GM23338 (cell line): Measurements from ENCODE around the gene POM121L12. TPM values are rescaled to one million over a fixed set of nuclear protein-coding genes. Genes with fewer than 3 reads are reported as not detected.

Experiments used
- ATAC-seq: fragments of 200-7000 bp; cut with Tn5 transposase; 3 replicates; pipeline ENCODE4 v1.9.1; 2020
- DNase-seq: peaks from one replicate; pipeline ENCODE4 v3.0.0-alpha.2; 2015; ENCODE audit warnings: low spot score
- H2AFZ ChIP-seq: fragments of 200-600 bp; sonication (generic); 2 replicates; pipeline ENCODE4 v1.8.0; 2016; ENCODE audit warnings: antibody characterized with exemption, mild to moderate bottlenecking, moderate library complexity
- H3F3A ChIP-seq: fragments of 200-600 bp; sonication (generic); replicated peaks from 2 replicates; pipeline ENCODE4 v1.8.0; 2017; ENCODE audit warnings: antibody characterized with exemption, mixed run types, low read depth
- H3K27ac ChIP-seq: fragments of 200-600 bp; sonication (generic); 2 replicates; pipeline ENCODE4 v1.6.1; 2016; ENCODE audit warnings: low read depth
- H3K27me3 ChIP-seq: fragments of 200-600 bp; sonication (generic); 2 replicates; pipeline ENCODE4 v1.8.0; 2016; ENCODE audit warnings: mild to moderate bottlenecking, mixed run types, moderate library complexity; ENCODE audit not compliant: insufficient read depth
- H3K36me3 ChIP-seq: fragments of 200-600 bp; sonication (generic); 2 replicates; pipeline ENCODE4 v1.8.0; 2016; ENCODE audit warnings: mild to moderate bottlenecking; ENCODE audit not compliant: insufficient read depth
- H3K4me1 ChIP-seq: fragments of 200-600 bp; sonication (generic); 2 replicates; pipeline ENCODE4 v1.8.0; 2016; ENCODE audit warnings: mild to moderate bottlenecking, moderate library complexity; ENCODE audit not compliant: insufficient read depth
- H3K4me2 ChIP-seq: fragments of 200-600 bp; sonication (generic); 2 replicates; pipeline ENCODE4 v1.7.1; 2017; ENCODE audit warnings: mixed run types
- H3K4me3 ChIP-seq: fragments of 200-600 bp; sonication (generic); 2 replicates; pipeline ENCODE4 v1.6.1; 2016; ENCODE audit warnings: mixed run types
- H3K79me2 ChIP-seq: fragments of 200-600 bp; sonication (generic); replicated peaks from 2 replicates; pipeline ENCODE4 v1.8.0; 2017; ENCODE audit warnings: mild to moderate bottlenecking; ENCODE audit not compliant: insufficient read depth
- H3K9me2 ChIP-seq: fragments of 200-600 bp; sonication (generic); 2 replicates; pipeline ENCODE4 v1.8.0; 2017; ENCODE audit not compliant: insufficient read depth
- H4K20me1 ChIP-seq: fragments of 200-600 bp; sonication (generic); replicated peaks from 2 replicates; pipeline ENCODE4 v1.8.0; 2017; ENCODE audit warnings: mild to moderate bottlenecking; ENCODE audit not compliant: insufficient read depth
- H3K27ac Mint-ChIP-seq: 2 replicates; pipeline ENCODE4 v1.8.0; 2020; ENCODE audit warnings: inconsistent platforms, mild to moderate bottlenecking, moderate library complexity, mixed read lengths
- H3K27me3 Mint-ChIP-seq: 3 replicates; pipeline ENCODE4 v1.8.0; 2022; ENCODE audit warnings: low read depth, mild to moderate bottlenecking, moderate library complexity, mixed read lengths, inconsistent platforms; ENCODE audit not compliant: insufficient read depth, poor library complexity
- H3K36me3 Mint-ChIP-seq: 3 replicates; pipeline ENCODE4 v1.8.0; 2021; ENCODE audit warnings: low read depth, mild to moderate bottlenecking, inconsistent platforms, moderate library complexity, mixed read lengths
- H3K4me1 Mint-ChIP-seq: 3 replicates; pipeline ENCODE4 v1.8.0; 2020; ENCODE audit warnings: mild to moderate bottlenecking, inconsistent platforms, mixed read lengths
- H3K4me3 Mint-ChIP-seq: 3 replicates; pipeline ENCODE4 v1.8.0; 2021; ENCODE audit warnings: moderate library complexity, mild to moderate bottlenecking, inconsistent platforms, mixed read lengths
- H3K9me3 Mint-ChIP-seq: 3 replicates; pipeline ENCODE4 v1.8.0; 2020; ENCODE audit warnings: moderate library complexity, mild to moderate bottlenecking, inconsistent platforms, mixed read lengths
- CREB1 ChIP-seq: fragments of 250-450 bp; sonication (Bioruptor Pico); IDR thresholded peaks from 2 replicates; pipeline ENCODE4 v1.5.0; 2020; ENCODE audit warnings: low read depth, mild to moderate bottlenecking, moderate library complexity
- EZH2 ChIP-seq: fragments of 200-600 bp; sonication (generic); IDR thresholded peaks from one replicate; pipeline ENCODE4 v1.8.0; 2017; ENCODE audit warnings: antibody characterized with exemption, mild to moderate bottlenecking, low read depth; ENCODE audit not compliant: unreplicated experiment
- EZH2phosphoT487 ChIP-seq: fragments of 200-600 bp; sonication (generic); IDR thresholded peaks from one replicate; pipeline ENCODE4 v1.8.1; 2018; ENCODE audit warnings: antibody characterized with exemption; ENCODE audit not compliant: unreplicated experiment
- JUNB ChIP-seq: IDR thresholded peaks from one replicate; pipeline ENCODE4 v1.6.1; 2016; ENCODE audit warnings: antibody characterized with exemption; ENCODE audit not compliant: unreplicated experiment
- NANOG ChIP-seq: IDR thresholded peaks from 2 replicates; pipeline ENCODE4 v1.6.1; 2016; ENCODE audit warnings: antibody characterized with exemption, borderline replicate concordance
- POLR2AphosphoS5 ChIP-seq: IDR thresholded peaks from 2 replicates; pipeline ENCODE4 v1.6.1; 2016; ENCODE audit warnings: antibody characterized with exemption, low read depth
- REST ChIP-seq: IDR thresholded peaks from one replicate; pipeline ENCODE4 v1.6.1; 2018; ENCODE audit warnings: antibody characterized with exemption; ENCODE audit not compliant: unreplicated experiment
- STAT1 ChIP-seq: IDR thresholded peaks from one replicate; pipeline ENCODE4 v1.6.1; 2016; ENCODE audit warnings: antibody characterized with exemption; ENCODE audit not compliant: unreplicated experiment
- ZNF114 ChIP-seq: fragments of 250-450 bp; sonication (Bioruptor Pico); IDR thresholded peaks from 2 replicates; pipeline ENCODE4 v1.5.0; 2020; ENCODE audit warnings: mild to moderate bottlenecking, moderate library complexity
- ZNF331 ChIP-seq: fragments of 250-450 bp; sonication (Bioruptor Pico); IDR thresholded peaks from 2 replicates; pipeline ENCODE4 v1.5.0; 2020; ENCODE audit warnings: low read depth, mild to moderate bottlenecking, moderate library complexity
- polyA plus RNA-seq: library from polyadenylated mRNA; unstranded; fragments of >200 nt; fragmentation: Nextera tagmentation; extraction: Ambion mirVana; gene quantifications from 2 replicates; pipeline ENCODE4 v1.2.1, GENCODE V29; 2016
- total RNA-seq: library from RNA; depleted of rRNA; stranded (reverse); fragments of >200 nt; shearing (Covaris generic); gene quantifications from 2 replicates; pipeline ENCODE4 v1.2.3, GENCODE V29; 2014
- TF ChIP-seq, protein P1 (sequence below), 2 experiments: fragments of 200-600 bp in 1 of 2; sonication (generic) in 1 of 2; conservative IDR thresholded peaks; 2 replicates each; pipeline versions ENCODE4 v1.5.1 to v1.6.1; 2016 to 2017; ENCODE audit warnings: antibody characterized with exemption in 2 of 2, low read depth in 2 of 2, mild to moderate bottlenecking in 2 of 2, moderate library complexity in 1 of 2
- TF ChIP-seq, protein P2 (sequence below): fragments of 250-450 bp; sonication (Bioruptor Pico); IDR thresholded peaks from 2 replicates; pipeline ENCODE4 v1.5.0; 2020; ENCODE audit warnings: mild to moderate bottlenecking, moderate library complexity
- TF ChIP-seq, protein P3 (sequence below): IDR thresholded peaks from 2 replicates; pipeline ENCODE4 v1.6.1; 2016; ENCODE audit warnings: antibody characterized with exemption

The POM121L12 gene
- total and polyA plus RNA-seq, 2 experiments from 2014 or later = not detected

GRCh38 chr7:53001221-53001620, 34.2 kb upstream of the POM121L12 start:
- Histone ChIP-seq H3K4me3 (no peak overlapping the region), H2AFZ (no peak overlapping the region), H3K27ac (no peak overlapping the region), H3K4me2 (no peak overlapping the region), H3K36me3 (no peaks in the 10 kb centered on the region; the same call in 1 of the 2 replicates), H3K9me2 (peaks cover 6% of the 10 kb centered on the region; the same call in 1 of the 2 replicates), H3K27me3 (no peaks in the 10 kb centered on the region), H3K79me2 (no peaks in the 10 kb centered on the region), H3F3A (no peaks in the 10 kb centered on the region), H3K4me1 (no peaks in the 10 kb centered on the region), H4K20me1 (no peaks in the 10 kb centered on the region)
- Mint-ChIP-seq H3K27ac (no peak overlapping the region), H3K4me1 (no peaks in the 10 kb centered on the region), H3K9me3 (peaks cover 23% of the 10 kb centered on the region), H3K27me3 (no peaks in the 10 kb centered on the region), H3K36me3 (peaks cover 13% of the 10 kb centered on the region), H3K4me3 (no peak overlapping the region)
- no peak for TF ChIP-seq JUNB
- TF ChIP-seq ZNF114 (CRISPR knock-in tag) = no peak
- no peak for TF ChIP-seq STAT1
- TF ChIP-seq, protein P1, sequence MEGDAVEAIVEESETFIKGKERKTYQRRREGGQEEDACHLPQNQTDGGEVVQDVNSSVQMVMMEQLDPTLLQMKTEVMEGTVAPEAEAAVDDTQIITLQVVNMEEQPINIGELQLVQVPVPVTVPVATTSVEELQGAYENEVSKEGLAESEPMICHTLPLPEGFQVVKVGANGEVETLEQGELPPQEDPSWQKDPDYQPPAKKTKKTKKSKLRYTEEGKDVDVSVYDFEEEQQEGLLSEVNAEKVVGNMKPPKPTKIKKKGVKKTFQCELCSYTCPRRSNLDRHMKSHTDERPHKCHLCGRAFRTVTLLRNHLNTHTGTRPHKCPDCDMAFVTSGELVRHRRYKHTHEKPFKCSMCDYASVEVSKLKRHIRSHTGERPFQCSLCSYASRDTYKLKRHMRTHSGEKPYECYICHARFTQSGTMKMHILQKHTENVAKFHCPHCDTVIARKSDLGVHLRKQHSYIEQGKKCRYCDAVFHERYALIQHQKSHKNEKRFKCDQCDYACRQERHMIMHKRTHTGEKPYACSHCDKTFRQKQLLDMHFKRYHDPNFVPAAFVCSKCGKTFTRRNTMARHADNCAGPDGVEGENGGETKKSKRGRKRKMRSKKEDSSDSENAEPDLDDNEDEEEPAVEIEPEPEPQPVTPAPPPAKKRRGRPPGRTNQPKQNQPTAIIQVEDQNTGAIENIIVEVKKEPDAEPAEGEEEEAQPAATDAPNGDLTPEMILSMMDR (conservative IDR thresholded peaks at IDR 0.05; ENCODE audit: low read depth in 2 of 2) = no peak
- TF ChIP-seq CREB1 (CRISPR knock-in tag) = no peak
- no peak for TF ChIP-seq POLR2AphosphoS5
- TF ChIP-seq EZH2 = no peak
- TF ChIP-seq, protein P2, sequence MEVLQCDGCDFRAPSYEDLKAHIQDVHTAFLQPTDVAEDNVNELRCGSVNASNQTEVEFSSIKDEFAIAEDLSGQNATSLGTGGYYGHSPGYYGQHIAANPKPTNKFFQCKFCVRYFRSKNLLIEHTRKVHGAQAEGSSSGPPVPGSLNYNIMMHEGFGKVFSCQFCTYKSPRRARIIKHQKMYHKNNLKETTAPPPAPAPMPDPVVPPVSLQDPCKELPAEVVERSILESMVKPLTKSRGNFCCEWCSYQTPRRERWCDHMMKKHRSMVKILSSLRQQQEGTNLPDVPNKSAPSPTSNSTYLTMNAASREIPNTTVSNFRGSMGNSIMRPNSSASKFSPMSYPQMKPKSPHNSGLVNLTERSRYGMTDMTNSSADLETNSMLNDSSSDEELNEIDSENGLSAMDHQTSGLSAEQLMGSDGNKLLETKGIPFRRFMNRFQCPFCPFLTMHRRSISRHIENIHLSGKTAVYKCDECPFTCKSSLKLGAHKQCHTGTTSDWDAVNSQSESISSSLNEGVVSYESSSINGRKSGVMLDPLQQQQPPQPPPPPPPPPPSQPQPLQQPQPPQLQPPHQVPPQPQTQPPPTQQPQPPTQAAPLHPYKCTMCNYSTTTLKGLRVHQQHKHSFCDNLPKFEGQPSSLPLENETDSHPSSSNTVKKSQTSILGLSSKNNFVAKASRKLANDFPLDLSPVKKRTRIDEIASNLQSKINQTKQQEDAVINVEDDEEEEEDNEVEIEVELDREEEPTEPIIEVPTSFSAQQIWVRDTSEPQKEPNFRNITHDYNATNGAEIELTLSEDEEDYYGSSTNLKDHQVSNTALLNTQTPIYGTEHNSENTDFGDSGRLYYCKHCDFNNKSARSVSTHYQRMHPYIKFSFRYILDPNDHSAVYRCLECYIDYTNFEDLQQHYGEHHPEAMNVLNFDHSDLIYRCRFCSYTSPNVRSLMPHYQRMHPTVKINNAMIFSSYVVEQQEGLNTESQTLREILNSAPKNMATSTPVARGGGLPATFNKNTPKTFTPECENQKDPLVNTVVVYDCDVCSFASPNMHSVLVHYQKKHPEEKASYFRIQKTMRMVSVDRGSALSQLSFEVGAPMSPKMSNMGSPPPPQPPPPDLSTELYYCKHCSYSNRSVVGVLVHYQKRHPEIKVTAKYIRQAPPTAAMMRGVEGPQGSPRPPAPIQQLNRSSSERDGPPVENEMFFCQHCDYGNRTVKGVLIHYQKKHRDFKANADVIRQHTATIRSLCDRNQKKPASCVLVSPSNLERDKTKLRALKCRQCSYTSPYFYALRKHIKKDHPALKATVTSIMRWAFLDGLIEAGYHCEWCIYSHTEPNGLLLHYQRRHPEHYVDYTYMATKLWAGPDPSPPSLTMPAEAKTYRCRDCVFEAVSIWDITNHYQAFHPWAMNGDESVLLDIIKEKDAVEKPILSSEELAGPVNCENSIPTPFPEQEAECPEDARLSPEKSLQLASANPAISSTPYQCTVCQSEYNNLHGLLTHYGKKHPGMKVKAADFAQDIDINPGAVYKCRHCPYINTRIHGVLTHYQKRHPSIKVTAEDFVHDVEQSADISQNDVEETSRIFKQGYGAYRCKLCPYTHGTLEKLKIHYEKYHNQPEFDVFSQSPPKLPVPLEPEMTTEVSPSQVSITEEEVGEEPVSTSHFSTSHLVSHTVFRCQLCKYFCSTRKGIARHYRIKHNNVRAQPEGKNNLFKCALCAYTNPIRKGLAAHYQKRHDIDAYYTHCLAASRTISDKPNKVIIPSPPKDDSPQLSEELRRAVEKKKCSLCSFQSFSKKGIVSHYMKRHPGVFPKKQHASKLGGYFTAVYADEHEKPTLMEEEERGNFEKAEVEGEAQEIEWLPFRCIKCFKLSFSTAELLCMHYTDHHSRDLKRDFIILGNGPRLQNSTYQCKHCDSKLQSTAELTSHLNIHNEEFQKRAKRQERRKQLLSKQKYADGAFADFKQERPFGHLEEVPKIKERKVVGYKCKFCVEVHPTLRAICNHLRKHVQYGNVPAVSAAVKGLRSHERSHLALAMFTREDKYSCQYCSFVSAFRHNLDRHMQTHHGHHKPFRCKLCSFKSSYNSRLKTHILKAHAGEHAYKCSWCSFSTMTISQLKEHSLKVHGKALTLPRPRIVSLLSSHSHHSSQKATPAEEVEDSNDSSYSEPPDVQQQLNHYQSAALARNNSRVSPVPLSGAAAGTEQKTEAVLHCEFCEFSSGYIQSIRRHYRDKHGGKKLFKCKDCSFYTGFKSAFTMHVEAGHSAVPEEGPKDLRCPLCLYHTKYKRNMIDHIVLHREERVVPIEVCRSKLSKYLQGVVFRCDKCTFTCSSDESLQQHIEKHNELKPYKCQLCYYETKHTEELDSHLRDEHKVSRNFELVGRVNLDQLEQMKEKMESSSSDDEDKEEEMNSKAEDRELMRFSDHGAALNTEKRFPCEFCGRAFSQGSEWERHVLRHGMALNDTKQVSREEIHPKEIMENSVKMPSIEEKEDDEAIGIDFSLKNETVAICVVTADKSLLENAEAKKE (CRISPR knock-in tag) = no peak
- TF ChIP-seq REST = no peak
- TF ChIP-seq ZNF331 (CRISPR knock-in tag) = no peak
- TF ChIP-seq, protein P3, sequence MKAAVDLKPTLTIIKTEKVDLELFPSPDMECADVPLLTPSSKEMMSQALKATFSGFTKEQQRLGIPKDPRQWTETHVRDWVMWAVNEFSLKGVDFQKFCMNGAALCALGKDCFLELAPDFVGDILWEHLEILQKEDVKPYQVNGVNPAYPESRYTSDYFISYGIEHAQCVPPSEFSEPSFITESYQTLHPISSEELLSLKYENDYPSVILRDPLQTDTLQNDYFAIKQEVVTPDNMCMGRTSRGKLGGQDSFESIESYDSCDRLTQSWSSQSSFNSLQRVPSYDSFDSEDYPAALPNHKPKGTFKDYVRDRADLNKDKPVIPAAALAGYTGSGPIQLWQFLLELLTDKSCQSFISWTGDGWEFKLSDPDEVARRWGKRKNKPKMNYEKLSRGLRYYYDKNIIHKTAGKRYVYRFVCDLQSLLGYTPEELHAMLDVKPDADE = no peak
- TF ChIP-seq EZH2phosphoT487 = no peak
- TF ChIP-seq NANOG = no peak
- DNase-seq = no peak
- ATAC-seq = no peak
